Transverse colon (tissue), 4 donors: ENCODE measurements around the gene C1orf185. TPM values are rescaled to one million over a fixed set of nuclear protein-coding genes. Genes with fewer than 3 reads are reported as not detected.
"Not testable (repeated sequence)": the region's sequence is repeated elsewhere in the genome, so short reads cannot be mapped to it uniquely, and the experiment has no call there.

Source experiments
- DNase-seq: peaks from one replicate; pipeline ENCODE4 v3.0.0-alpha.2; 2019
- H3K27ac ChIP-seq, 4 donors: fragments of 200-600 bp; sonication (generic); 2 replicates each; pipeline ENCODE4 v1.5.1; 2016 to 2018; ENCODE audit warnings: inconsistent platforms in 4 of 4
- H3K27me3 ChIP-seq: fragments of 200-600 bp; sonication (generic); 2 replicates; pipeline ENCODE4 v1.5.1; 2017; ENCODE audit warnings: inconsistent platforms
- H3K36me3 ChIP-seq, 4 donors: fragments of 200-600 bp; sonication (generic); 2 replicates each; pipeline ENCODE4 v1.5.1; 2017 to 2019; ENCODE audit warnings: inconsistent platforms in 4 of 4
- H3K4me1 ChIP-seq, 4 donors: fragments of 200-600 bp; sonication (generic); 2 replicates each; pipeline ENCODE4 v1.5.1; 2017 to 2020; ENCODE audit warnings: inconsistent platforms in 4 of 4
- H3K4me3 ChIP-seq, 4 donors: fragments of 200-600 bp; sonication (generic); 1 replicate in 1 of 4; 2 replicates in 3 of 4; pipeline versions ENCODE4 v1.5.1 to v1.6.1; 2017 to 2019; ENCODE audit warnings: inconsistent platforms in 4 of 4
- H3K9me3 ChIP-seq, 2 donors: fragments of 200-600 bp; sonication (generic); 2 replicates each; pipeline ENCODE4 v1.5.1; 2017 to 2019; ENCODE audit warnings: inconsistent platforms in 2 of 2
- EP300 ChIP-seq: sonication (generic); formaldehyde crosslinking; IDR thresholded peaks from one replicate; pipeline ENCODE4 v1.6.1; 2017; ENCODE audit warnings: antibody characterized with exemption, low read depth
- POLR2A ChIP-seq: fragments of 450-650 bp; IDR thresholded peaks from one replicate; pipeline ENCODE4 v1.6.1; 2016; ENCODE audit warnings: antibody characterized with exemption, mild to moderate bottlenecking, moderate library complexity
- POLR2AphosphoS5 ChIP-seq, 3 donors: sonication (generic); formaldehyde crosslinking; IDR thresholded peaks; one replicate each; pipeline ENCODE4 v1.6.1; 2016; ENCODE audit warnings: antibody characterized with exemption in 3 of 3
- WGBS, 2 donors: methylation state at CpG; one replicate each; pipeline ENCODE4 v1.1.5; 2018; ENCODE audit warnings: low coverage in 1 of 2; 5-methylcytosine and 5-hydroxymethylcytosine counted together
- in situ Hi-C, 4 donors: fragments of 200-750 bp; cut with MboI; loops; one replicate each; pipeline versions ENCODE4 v1.15.0 to v1.15.1; 2017; ENCODE audit warnings: low sequenced_read_pairs in 3 of 4, low pct_ligation_motif_present in 1 of 4, low pct_unique_long_range_greater_than_20kb in 1 of 4
- intact Hi-C: fragments of 100-400 bp; cut with DNase I; formaldehyde crosslinking; loops from one replicate; pipeline ENCODE4 v1.15.1; 2023; ENCODE audit warnings: low total_unique reads
- total RNA-seq, 4 donors: library from RNA; depleted of rRNA; stranded (reverse); fragments of >200 nt; gene quantifications; one replicate each; pipeline ENCODE4 v1.1.0, GENCODE V29; 2016
- TF ChIP-seq, protein P1 (sequence below), 5 experiments: fragments of 200-600 bp in 3 of 5; fragments of 450-650 bp in 2 of 5; sonication (generic) in 3 of 5; IDR thresholded peaks; 1 replicate in 2 of 5; 2 replicates in 3 of 5; pipeline ENCODE4 v1.5.1; 2016 to 2017; ENCODE audit warnings: antibody characterized with exemption in 5 of 5, inconsistent platforms in 3 of 5, mild to moderate bottlenecking in 2 of 5, moderate library complexity in 1 of 5

The C1orf185 gene
- total RNA-seq, 4 donors from 2014 or later: not detected

DNA sequence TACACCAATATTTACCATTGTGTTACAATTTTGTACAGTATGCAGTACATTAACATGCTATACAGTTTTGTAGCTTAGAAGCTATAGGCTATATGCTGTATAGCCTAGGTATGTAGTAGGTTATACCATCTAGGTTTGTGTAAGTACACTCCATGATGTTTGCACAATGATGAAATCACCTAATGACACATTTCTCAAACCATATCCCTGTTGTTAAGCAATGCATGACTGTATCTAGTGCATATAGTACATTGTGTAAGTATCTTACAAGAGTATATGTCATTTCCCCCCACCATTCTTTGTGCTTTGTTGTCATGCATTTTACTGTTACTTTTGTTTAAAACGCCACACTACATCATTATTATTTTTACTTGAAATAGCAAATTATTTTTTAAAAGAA, 68.3 kb downstream of the C1orf185 start:
- no peak overlapping the region for H3K4me3 ChIP-seq
- intact Hi-C loops (no loop called here), in situ Hi-C loops (no loop called here)
- no peak for TF ChIP-seq EP300
- no peak for TF ChIP-seq POLR2A
- no peak for TF ChIP-seq POLR2AphosphoS5 (IDR thresholded peaks at IDR 0.05)
- TF ChIP-seq, protein P1, sequence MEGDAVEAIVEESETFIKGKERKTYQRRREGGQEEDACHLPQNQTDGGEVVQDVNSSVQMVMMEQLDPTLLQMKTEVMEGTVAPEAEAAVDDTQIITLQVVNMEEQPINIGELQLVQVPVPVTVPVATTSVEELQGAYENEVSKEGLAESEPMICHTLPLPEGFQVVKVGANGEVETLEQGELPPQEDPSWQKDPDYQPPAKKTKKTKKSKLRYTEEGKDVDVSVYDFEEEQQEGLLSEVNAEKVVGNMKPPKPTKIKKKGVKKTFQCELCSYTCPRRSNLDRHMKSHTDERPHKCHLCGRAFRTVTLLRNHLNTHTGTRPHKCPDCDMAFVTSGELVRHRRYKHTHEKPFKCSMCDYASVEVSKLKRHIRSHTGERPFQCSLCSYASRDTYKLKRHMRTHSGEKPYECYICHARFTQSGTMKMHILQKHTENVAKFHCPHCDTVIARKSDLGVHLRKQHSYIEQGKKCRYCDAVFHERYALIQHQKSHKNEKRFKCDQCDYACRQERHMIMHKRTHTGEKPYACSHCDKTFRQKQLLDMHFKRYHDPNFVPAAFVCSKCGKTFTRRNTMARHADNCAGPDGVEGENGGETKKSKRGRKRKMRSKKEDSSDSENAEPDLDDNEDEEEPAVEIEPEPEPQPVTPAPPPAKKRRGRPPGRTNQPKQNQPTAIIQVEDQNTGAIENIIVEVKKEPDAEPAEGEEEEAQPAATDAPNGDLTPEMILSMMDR (IDR thresholded peaks at IDR 0.05): no peak
- H3K27me3 ChIP-seq: no peaks in the 10 kb centered on the region
- H3K36me3 ChIP-seq: no peaks in the 10 kb centered on the region
- H3K4me1 ChIP-seq: peaks cover 0 to 6% (median 0%) of the 10 kb centered on the region in 4 donors
- H3K27ac ChIP-seq: no peak overlapping the region
- WGBS, 2 donors: 78% methylated on average over 1 of the region's 1 CpG; no CpG with 5 or more reads in 1 of the 2 donors
- no peaks in the 10 kb centered on the region for H3K9me3 ChIP-seq
- DNase-seq: no peak

DNA sequence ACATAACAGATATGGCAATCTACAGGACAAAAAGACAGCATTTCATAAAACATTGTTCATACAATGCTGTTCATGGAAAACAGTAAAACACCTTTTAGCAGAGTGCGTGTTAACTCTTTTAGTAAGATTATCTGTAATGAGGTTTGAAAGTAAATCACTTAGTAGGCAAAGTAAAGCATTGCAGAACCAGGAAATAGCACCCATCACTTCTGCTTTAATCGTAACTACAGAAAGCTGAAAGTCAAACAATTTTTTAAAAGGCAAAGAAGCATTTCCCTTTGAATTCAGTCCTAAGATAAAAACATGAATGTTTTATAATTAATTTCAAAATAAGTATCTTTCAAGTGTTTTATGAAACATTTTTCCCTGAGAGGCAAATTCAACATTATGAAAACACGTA, 70.8 kb downstream of the C1orf185 start:
- WGBS, 2 donors: 73 to 77% methylated on average over 3 of the region's 3 CpGs
- no peak overlapping the region for H3K27ac ChIP-seq
- TF ChIP-seq EP300 (no peak), POLR2A (no peak), POLR2AphosphoS5 (IDR thresholded peaks at IDR 0.05) (no peak)
- TF ChIP-seq, protein P1 (IDR thresholded peaks at IDR 0.05): no peak
- no peak for DNase-seq
- intact Hi-C loops: no loop called here
- no peaks in the 10 kb centered on the region for H3K27me3 ChIP-seq
- no peak overlapping the region for H3K4me3 ChIP-seq
- peaks cover 0 to 6% (median 0%) of the 10 kb centered on the region in 4 donors for H3K4me1 ChIP-seq
- H3K9me3 ChIP-seq: no peaks in the 10 kb centered on the region
- in situ Hi-C loops: no loop called here
- no peaks in the 10 kb centered on the region for H3K36me3 ChIP-seq

DNA sequence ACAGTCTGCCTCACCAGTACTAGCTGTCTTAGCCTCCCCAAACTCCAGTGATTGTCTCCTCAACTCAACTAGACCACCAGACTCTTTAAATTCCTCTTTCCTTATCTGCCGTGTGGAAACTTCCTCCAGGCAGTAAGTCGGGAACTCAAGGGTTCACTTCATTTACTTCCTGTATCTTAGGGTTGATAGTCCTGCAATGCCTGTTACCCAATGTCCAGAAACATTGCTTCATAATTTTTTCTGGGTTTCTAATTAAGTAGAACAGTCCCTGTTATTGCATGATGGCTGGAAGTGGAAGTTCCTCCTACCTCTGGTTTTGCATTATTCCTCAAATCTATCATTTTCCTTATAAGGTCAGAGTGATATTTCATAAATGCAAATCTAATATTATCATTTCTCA, 73.2 kb downstream of the C1orf185 start:
- no peak overlapping the region for H3K27ac ChIP-seq
- intact Hi-C loops: no loop called here
- in situ Hi-C loops: loop anchor here in 3 of 4 donors (25.0 kb wide), 2 partner anchors 238 to 813 kb away; no protein-coding TSS in a partner anchor

GRCh38 chr1:51177988-51178387, 76.0 kb downstream of the C1orf185 start:
- H3K4me3 ChIP-seq, DNase-seq, H3K9me3 ChIP-seq, H3K4me1 ChIP-seq, intact Hi-C loops, H3K27ac ChIP-seq, H3K36me3 ChIP-seq: not testable (repeated sequence)
- WGBS, 2 donors: 92 to 100% methylated on average over 2 to 6 of the region's 6 CpGs
- in situ Hi-C loops: loop anchor here in 3 of 4 donors (25.0 kb wide), 2 partner anchors 241 to 816 kb away; no protein-coding TSS in a partner anchor
- H3K27me3 ChIP-seq: peaks cover 17% of the 10 kb centered on the region

More for the DNA sequence above, 73.2 kb downstream of the C1orf185 start:
- Histone ChIP-seq H3K9me3 (no peaks in the 10 kb centered on the region), H3K27me3 (no peaks in the 10 kb centered on the region), H3K4me1 (no peaks in the 10 kb centered on the region), H3K36me3 (no peaks in the 10 kb centered on the region), H3K4me3 (no peak overlapping the region)
- WGBS, 2 donors: 27 to 33% methylated on average over 2 of the region's 2 CpGs
- no peak for TF ChIP-seq POLR2AphosphoS5 (IDR thresholded peaks at IDR 0.05)
- TF ChIP-seq, protein P1 (IDR thresholded peaks at IDR 0.05): no peak
- no peak for TF ChIP-seq POLR2A
- no peak for DNase-seq

- no peak overlapping the region for H3K27ac ChIP-seq
- DNase-seq: no peak
- no peaks in the 10 kb centered on the region for H3K9me3 ChIP-seq
- TF ChIP-seq POLR2A (no peak), POLR2AphosphoS5 (IDR thresholded peaks at IDR 0.05) (no peak), EP300 (no peak)
- TF ChIP-seq, protein P1 (IDR thresholded peaks at IDR 0.05): no peak
- H3K27me3 ChIP-seq: no peaks in the 10 kb centered on the region
- H3K36me3 ChIP-seq: no peaks in the 10 kb centered on the region
- H3K4me1 ChIP-seq: no peaks in the 10 kb centered on the region
- in situ Hi-C loops: loop anchor here (10.0 to 25.0 kb wide), 4 partner anchors 251 to 826 kb away; no protein-coding TSS in a partner anchor
- intact Hi-C loops: loop anchor here (5.0 kb wide), 1 partner anchor 416 kb away; no protein-coding TSS in a partner anchor
- H3K4me3 ChIP-seq: no peak overlapping the region
Observed at GRCh38 chr1:51188230-51188629, 86.2 kb downstream of the C1orf185 start.
